B cell (primary cell): Measurements from ENCODE around the gene VEZT. TPM values are rescaled to one million over a fixed set of nuclear protein-coding genes. Genes with fewer than 3 reads are reported as not detected.
A peak's percentile ranks its signal among the peaks of the same experiment; 100 is the strongest.

ENCODE experiments used
- ATAC-seq: fragments of 200-7000 bp; cut with Tn5 transposase; one replicate; pipeline ENCODE4 v1.10.0; 2021; ENCODE audit warnings: low read depth, mild to moderate bottlenecking, moderate number of reproducible peaks, moderate library complexity
- CTCF ChIA-PET: fragments of 350-600 bp; sonication (Branson Sonifier 250); formaldehyde crosslinking; loops from one replicate; lab custom pipeline; 2021; ENCODE audit warnings: antibody characterized with exemption, inconsistent platforms; lab: Charles Lee
- POLR2A ChIA-PET: fragments of 350-600 bp; sonication (Branson Sonifier 250); formaldehyde crosslinking; loops from one replicate; lab custom pipeline; 2021; ENCODE audit warnings: antibody characterized with exemption; lab: Charles Lee
- DNase-seq: peaks from one replicate; pipeline ENCODE4 v3.0.0; 2013
- H2AFZ ChIP-seq: 2 replicates; pipeline ENCODE4 v1.6.1; 2012; ENCODE audit warnings: mild to moderate bottlenecking, low read depth, low read length; ENCODE audit not compliant: insufficient read depth, poor library complexity, severe bottlenecking
- H3K27ac ChIP-seq, 2 donors: 1 replicate in 1 of 2; 2 replicates in 1 of 2; pipeline ENCODE4 v1.5.1; 2012 to 2013; ENCODE audit warnings: low read length in 2 of 2, mild to moderate bottlenecking in 2 of 2, moderate library complexity in 1 of 2
- H3K27me3 ChIP-seq, 4 experiments: fragments of 200-600 bp in 1 of 4; sonication (generic) in 1 of 4; replicated peaks in 1 of 4; 1 replicate in 2 of 4; 2 replicates in 2 of 4; pipeline versions ENCODE4 v1.6.1 to v1.7.0; 2013 to 2016; ENCODE audit warnings: low read length in 3 of 4, mild to moderate bottlenecking in 2 of 4, mixed read lengths in 1 of 4, moderate library complexity in 1 of 4; ENCODE audit not compliant: insufficient read depth in 4 of 4, control insufficient read depth in 3 of 4; ENCODE audit errors: control extremely low read depth in 1 of 4
- H3K36me3 ChIP-seq, 2 experiments: replicated peaks in 1 of 2; 1 replicate in 1 of 2; 2 replicates in 1 of 2; pipeline versions ENCODE4 v1.6.1 to v1.7.1; 2013; ENCODE audit warnings: low read length in 1 of 2; ENCODE audit not compliant: insufficient read depth in 2 of 2, control insufficient read depth in 1 of 2; ENCODE audit errors: control extremely low read depth in 1 of 2, extremely low read depth in 1 of 2
- H3K4me1 ChIP-seq, 2 donors: fragments of 200-600 bp in 1 of 2; sonication (generic) in 1 of 2; 1 replicate in 1 of 2; 2 replicates in 1 of 2; pipeline versions ENCODE4 v1.5.1 to v1.6.1; 2013 to 2017; ENCODE audit warnings: low read length in 2 of 2; ENCODE audit not compliant: control insufficient read depth in 2 of 2, insufficient read depth in 2 of 2
- H3K4me2 ChIP-seq: replicated peaks from 2 replicates; pipeline ENCODE3; 2012; ENCODE audit warnings: mild to moderate bottlenecking, low read depth, low read length; ENCODE audit not compliant: poor library complexity, severe bottlenecking
- H3K4me3 ChIP-seq, 5 experiments: fragments of 200-600 bp in 1 of 5; sonication (generic) in 1 of 5; 1 replicate in 3 of 5; 2 replicates in 2 of 5; pipeline versions ENCODE4 v1.5.1 to v1.7.0; 2011 to 2016; ENCODE audit warnings: low read length in 4 of 5, mild to moderate bottlenecking in 4 of 5, low read depth in 2 of 5, control low read depth in 1 of 5, moderate library complexity in 1 of 5; ENCODE audit not compliant: insufficient read depth in 1 of 5; ENCODE audit errors: control extremely low read depth in 1 of 5, extremely low read depth in 1 of 5
- H3K79me2 ChIP-seq: fragments of 200-600 bp; sonication (generic); one replicate; pipeline ENCODE4 v1.6.0; 2016; ENCODE audit warnings: low read length; ENCODE audit not compliant: control insufficient read depth, insufficient read depth
- H3K9ac ChIP-seq: fragments of 200-600 bp; sonication (generic); 2 replicates; pipeline ENCODE4 v1.6.1; 2017; ENCODE audit warnings: mild to moderate bottlenecking, low read length, moderate library complexity
- H3K9me3 ChIP-seq, 3 donors: one replicate each; pipeline versions ENCODE4 v1.6.1 to v1.7.1; 2013; ENCODE audit warnings: low read length in 2 of 3; ENCODE audit not compliant: control insufficient read depth in 2 of 3, insufficient read depth in 1 of 3; ENCODE audit errors: control extremely low read depth in 1 of 3
- H4K20me1 ChIP-seq: 2 replicates; pipeline ENCODE4 v1.6.0; 2012; ENCODE audit warnings: mild to moderate bottlenecking, low read length; ENCODE audit not compliant: insufficient read depth, control insufficient read depth, poor library complexity, severe bottlenecking
- H3K27ac Mint-ChIP-seq: one replicate; pipeline ENCODE4 v1.8.0; 2021; ENCODE audit warnings: mixed read lengths
- H3K27me3 Mint-ChIP-seq: one replicate; pipeline ENCODE4 v1.8.0; 2021; ENCODE audit warnings: mixed read lengths
- H3K4me1 Mint-ChIP-seq: one replicate; pipeline ENCODE4 v1.8.0; 2021; ENCODE audit warnings: mixed read lengths
- H3K4me3 Mint-ChIP-seq: one replicate; pipeline ENCODE4 v1.8.0; 2021; ENCODE audit warnings: mixed read lengths
- H3K9me3 Mint-ChIP-seq: one replicate; pipeline ENCODE4 v1.8.0; 2022; ENCODE audit warnings: mixed read lengths; ENCODE audit not compliant: insufficient read depth
- EZH2 ChIP-seq: IDR thresholded peaks from 2 replicates; pipeline ENCODE4 v1.6.1; 2012; ENCODE audit warnings: borderline replicate concordance, low read depth, mild to moderate bottlenecking, moderate library complexity, low read length; ENCODE audit not compliant: insufficient read depth, poor library complexity, severe bottlenecking
- WGBS: methylation state at CpG from one replicate; pipeline ENCODE4 v1.1.5; 2013; ENCODE audit warnings: missing lambda C conversion rate; ENCODE audit not compliant: insufficient coverage; 5-methylcytosine and 5-hydroxymethylcytosine counted together
- intact Hi-C: fragments of 100-400 bp; cut with micrococcal nuclease; formaldehyde crosslinking; loops from one replicate; pipeline ENCODE4 v1.10.0; 2022
- polyA plus RNA-seq: library from polyadenylated mRNA; depleted of rRNA; stranded (reverse); fragments of >200 nt; gene quantifications from 2 replicates; pipeline ENCODE4 v1.2.3, GENCODE V29; 2012
- total RNA-seq, 2 donors: library from RNA; stranded (reverse); fragments of 120-200 nt in 1 of 2; gene quantifications; 1 replicate in 1 of 2; 2 replicates in 1 of 2; pipeline versions ENCODE4 v1.2.3 to v1.2.4, GENCODE V29; 2013 to 2022
- TF ChIP-seq, protein P1 (sequence below): fragments of 200-600 bp; IDR thresholded peaks from one replicate; pipeline ENCODE4 v1.8.0; 2022; ENCODE audit warnings: antibody characterized with exemption, mild to moderate bottlenecking

The VEZT gene
- total and polyA plus RNA-seq, 2 donors (not counting 1 experiment from before 2014, with no cell fraction given), result 19.9 to 61.8 TPM

- no peak for TF ChIP-seq EZH2
- TF ChIP-seq, protein P1, sequence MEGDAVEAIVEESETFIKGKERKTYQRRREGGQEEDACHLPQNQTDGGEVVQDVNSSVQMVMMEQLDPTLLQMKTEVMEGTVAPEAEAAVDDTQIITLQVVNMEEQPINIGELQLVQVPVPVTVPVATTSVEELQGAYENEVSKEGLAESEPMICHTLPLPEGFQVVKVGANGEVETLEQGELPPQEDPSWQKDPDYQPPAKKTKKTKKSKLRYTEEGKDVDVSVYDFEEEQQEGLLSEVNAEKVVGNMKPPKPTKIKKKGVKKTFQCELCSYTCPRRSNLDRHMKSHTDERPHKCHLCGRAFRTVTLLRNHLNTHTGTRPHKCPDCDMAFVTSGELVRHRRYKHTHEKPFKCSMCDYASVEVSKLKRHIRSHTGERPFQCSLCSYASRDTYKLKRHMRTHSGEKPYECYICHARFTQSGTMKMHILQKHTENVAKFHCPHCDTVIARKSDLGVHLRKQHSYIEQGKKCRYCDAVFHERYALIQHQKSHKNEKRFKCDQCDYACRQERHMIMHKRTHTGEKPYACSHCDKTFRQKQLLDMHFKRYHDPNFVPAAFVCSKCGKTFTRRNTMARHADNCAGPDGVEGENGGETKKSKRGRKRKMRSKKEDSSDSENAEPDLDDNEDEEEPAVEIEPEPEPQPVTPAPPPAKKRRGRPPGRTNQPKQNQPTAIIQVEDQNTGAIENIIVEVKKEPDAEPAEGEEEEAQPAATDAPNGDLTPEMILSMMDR, result no peak
- peaks cover 4% of the 10 kb centered on the region for H4K20me1 ChIP-seq
- ATAC-seq (peak; percentile 8), DNase-seq (no peak)
- peaks cover 33% of the 10 kb centered on the region for H3K4me1 Mint-ChIP-seq
- intact Hi-C loops, result loop anchor here (1.0 to 10.0 kb wide), 8 partner anchors 19 to 1272 kb away; partner anchors contain the start of genes CFAP54, LTA4H, NR2C1 and SNRPF
- no peaks in the 10 kb centered on the region for H3K9me3 Mint-ChIP-seq
- peak overlapping the region; percentile 95 for H3K4me3 Mint-ChIP-seq
- H3K4me1 ChIP-seq, result peaks cover 11% of the 10 kb centered on the region in 2 donors
- peak overlapping the region; percentile 96 for H3K27ac Mint-ChIP-seq
- no peaks in the 10 kb centered on the region for H3K27me3 Mint-ChIP-seq
- H2AFZ ChIP-seq, result peak overlapping the region; percentile 96
- peak overlapping the region; percentile 95 for H3K4me2 ChIP-seq
- WGBS, result under 1% methylated on average over 43 of the region's 45 CpGs
- peak overlapping the region; percentile 46 to 62 for H3K27ac ChIP-seq
- no peaks in the 10 kb centered on the region for H3K9me3 ChIP-seq
- POLR2A ChIA-PET, result interaction anchor here (0.6 to 1.5 kb wide), 5 partner anchors 14 to 393 kb away, joined by 3 to 11 read pairs (median 4); partner anchors contain the start of gene METAP2
- peak overlapping the region; percentile 62 to 95 (median 82) for H3K4me3 ChIP-seq
- H3K36me3 ChIP-seq, result no peaks in the 10 kb centered on the region
- CTCF ChIA-PET, result interaction anchor here (0.6 to 2.7 kb wide), 11 partner anchors 11 to 1251 kb away, joined by 3 to 35 read pairs (median 4); partner anchors contain the start of gene NR2C1
- peaks cover 42% of the 10 kb centered on the region for H3K79me2 ChIP-seq
- H3K9ac ChIP-seq, result peak overlapping the region; percentile 80
- no peaks in the 10 kb centered on the region for H3K27me3 ChIP-seq
Measured at GRCh38 chr12:95216711-95217376, 763 bp upstream of the VEZT start.
